ENCODE results near the gene C2CD4A. TPM values are rescaled to one million over a fixed set of nuclear protein-coding genes. Genes with fewer than 3 reads are reported as not detected.

Gene C2CD4A
- total RNA-seq, 1 donor from 2014 or later = 0.18 TPM

- Histone ChIP-seq H3K9me3 (no peaks in the 10 kb centered on the region), H3K27ac (no peak overlapping the region)
- no peak for DNase-seq
Measured at GRCh38 chr15:62087671-62088352, 21.0 kb downstream of the C2CD4A start.

DNA sequence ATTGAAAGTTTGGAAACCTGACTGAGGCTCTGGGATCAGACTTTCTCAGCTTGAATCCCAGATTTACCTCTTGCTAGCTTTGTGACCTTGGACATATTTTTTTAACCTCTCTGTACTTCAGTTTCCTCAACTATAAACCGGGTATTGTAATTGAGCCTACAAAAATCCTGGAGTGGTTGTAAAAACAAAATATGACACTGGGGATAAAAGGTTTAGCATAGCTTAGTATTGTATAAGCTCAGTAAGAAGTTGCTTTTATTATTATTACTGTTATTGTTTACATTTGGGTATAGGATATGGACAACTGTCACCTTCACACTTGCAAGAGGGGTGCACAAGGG is 21.5 kb downstream of the C2CD4A start:
- ATAC-seq (no peak), DNase-seq (no peak)
- H3K4me1 ChIP-seq = no peaks in the 10 kb centered on the region
- H3K9me3 ChIP-seq = no peaks in the 10 kb centered on the region
- intact Hi-C loops (cut with DNase I) = no loop called here
- H3K27ac ChIP-seq = no peak overlapping the region
- no peaks in the 10 kb centered on the region for H3K27me3 ChIP-seq (ENCODE audit: low read depth)
- H3K4me3 ChIP-seq = no peak overlapping the region
- TF ChIP-seq CTCF (IDR thresholded peaks at IDR 0.05) = no peak
- no peaks in the 10 kb centered on the region for H3K36me3 ChIP-seq

More at GRCh38 chr15:62087671-62088352, 21.0 kb downstream of the C2CD4A start:
- Histone ChIP-seq H3K4me1 (no peaks in the 10 kb centered on the region), H3K4me3 (no peak overlapping the region), H3K36me3 (no peaks in the 10 kb centered on the region), H3K27me3 (ENCODE audit: low read depth) (no peaks in the 10 kb centered on the region)
- no peak for ATAC-seq
- intact Hi-C loops (cut with DNase I) = no loop called here
- no peak for TF ChIP-seq CTCF (IDR thresholded peaks at IDR 0.05)

DNA sequence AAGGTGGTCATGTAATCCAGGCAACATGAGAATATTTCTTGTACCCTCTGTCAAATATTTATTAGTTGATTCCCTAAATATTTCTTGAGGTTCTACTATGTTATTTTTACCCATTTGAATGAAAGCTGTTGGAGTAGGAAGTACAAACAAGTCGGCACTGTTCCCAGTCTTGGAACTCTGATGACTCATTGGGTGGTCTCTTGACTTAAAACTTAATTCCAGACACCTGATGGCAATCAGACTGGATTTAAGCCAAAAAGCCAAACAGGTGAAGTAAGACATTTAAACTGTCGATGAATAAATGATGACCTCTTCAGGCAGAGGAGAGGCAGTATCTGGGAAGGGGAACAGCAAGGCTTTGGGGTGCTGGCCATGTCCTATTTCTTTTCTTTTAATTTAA is 22.8 kb downstream of the C2CD4A start:
- intact Hi-C loops (cut with DNase I) = no loop called here
- ATAC-seq = no peak
- DNase-seq = no peak
- no peaks in the 10 kb centered on the region for H3K4me1 ChIP-seq
- H3K4me3 ChIP-seq = no peak overlapping the region
- H3K27ac ChIP-seq = no peak overlapping the region
- no peaks in the 10 kb centered on the region for H3K36me3 ChIP-seq
- no peak for TF ChIP-seq CTCF (IDR thresholded peaks at IDR 0.05)
- no peaks in the 10 kb centered on the region for H3K9me3 ChIP-seq
- H3K27me3 ChIP-seq (ENCODE audit: low read depth) = no peaks in the 10 kb centered on the region

GRCh38 chr15:62090988-62091387 is 24.2 kb downstream of the C2CD4A start:
- Histone ChIP-seq H3K4me3 (no peak overlapping the region), H3K36me3 (no peaks in the 10 kb centered on the region), H3K27ac (no peak overlapping the region), H3K27me3 (ENCODE audit: low read depth) (no peaks in the 10 kb centered on the region), H3K9me3 (no peaks in the 10 kb centered on the region), H3K4me1 (no peaks in the 10 kb centered on the region)
- intact Hi-C loops (cut with DNase I) = no loop called here
- ATAC-seq (no peak), DNase-seq (no peak)
- TF ChIP-seq CTCF (IDR thresholded peaks at IDR 0.05) = no peak

DNA sequence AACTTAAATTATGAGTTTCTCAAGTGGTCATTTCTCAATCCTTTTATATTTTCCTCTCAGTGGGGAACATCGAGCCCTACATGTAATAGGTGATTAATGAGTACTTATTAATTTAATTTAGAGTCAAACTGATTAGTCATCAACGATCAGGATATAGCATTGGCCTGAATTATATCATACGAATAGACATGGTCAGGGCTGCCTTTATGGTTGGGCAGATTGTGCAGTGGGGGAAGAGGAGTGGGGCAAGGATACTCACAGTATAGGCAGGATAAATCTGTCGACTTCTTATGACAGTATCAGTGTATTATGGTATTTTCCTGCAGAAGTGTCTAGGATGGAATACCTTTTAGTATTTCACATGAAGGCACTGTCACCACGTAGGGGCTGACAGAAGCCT is 27.0 kb downstream of the C2CD4A start:
- no peak for TF ChIP-seq CTCF (IDR thresholded peaks at IDR 0.05)
- Histone ChIP-seq H3K36me3 (no peaks in the 10 kb centered on the region), H3K9me3 (no peaks in the 10 kb centered on the region), H3K27ac (no peak overlapping the region), H3K4me1 (no peaks in the 10 kb centered on the region), H3K27me3 (ENCODE audit: low read depth) (no peaks in the 10 kb centered on the region), H3K4me3 (no peak overlapping the region)
- ATAC-seq = no peak
- DNase-seq = no peak
- intact Hi-C loops (cut with DNase I) = no loop called here
